HEK293T (cell line): ENCODE results near the gene TEX50.
"Not testable (repeated sequence)": the region's sequence is repeated elsewhere in the genome, so short reads cannot be mapped to it uniquely, and the experiment has no call there.

Experiments
- CTCF ChIA-PET: fragments of 350-600 bp; formaldehyde crosslinking; extraction: SDS; loops from one replicate; lab custom pipeline; 2021; ENCODE audit warnings: antibody characterized with exemption, inconsistent platforms; lab: Yijun Ruan, JAX
- POLR2A ChIA-PET: fragments of 350-600 bp; formaldehyde crosslinking; extraction: SDS; loops from one replicate; lab custom pipeline; 2020; ENCODE audit warnings: antibody characterized with exemption, inconsistent platforms; lab: Yijun Ruan, JAX
- DNase-seq: peaks from one replicate; pipeline ENCODE4 v3.0.0; 2012; ENCODE audit warnings: mixed read lengths; ENCODE audit errors: extremely low spot score
- ARNT ChIP-seq: fragments of 450-650 bp; IDR thresholded peaks from 2 replicates; pipeline ENCODE4 v1.6.1; 2017; ENCODE audit warnings: mild to moderate bottlenecking
- BHLHE40 ChIP-seq: fragments of 450-650 bp; IDR thresholded peaks from 2 replicates; pipeline ENCODE4 v1.6.1; 2016; ENCODE audit warnings: mild to moderate bottlenecking, moderate library complexity, borderline replicate concordance
- CTBP1 ChIP-seq: fragments of 450-650 bp; IDR thresholded peaks from 2 replicates; pipeline ENCODE4 v1.6.1; 2016; ENCODE audit warnings: borderline replicate concordance
- ELF4 ChIP-seq: fragments of 450-650 bp; IDR thresholded peaks from 2 replicates; pipeline ENCODE4 v1.6.1; 2017; ENCODE audit warnings: antibody characterized with exemption
- FOXA1 ChIP-seq: fragments of 450-650 bp; IDR thresholded peaks from 2 replicates; pipeline ENCODE4 v1.6.1; 2016; ENCODE audit warnings: mild to moderate bottlenecking
- FOXK2 ChIP-seq: fragments of 450-650 bp; IDR thresholded peaks from 2 replicates; pipeline ENCODE4 v1.6.1; 2016; ENCODE audit warnings: mild to moderate bottlenecking
- FOXM1 ChIP-seq: fragments of 450-650 bp; IDR thresholded peaks from 2 replicates; pipeline ENCODE4 v1.6.1; 2017; ENCODE audit warnings: mild to moderate bottlenecking, borderline replicate concordance
- HDGF ChIP-seq: fragments of 450-650 bp; IDR thresholded peaks from 2 replicates; pipeline ENCODE4 v1.6.1; 2017; ENCODE audit warnings: antibody characterized with exemption, borderline replicate concordance
- L3MBTL2 ChIP-seq: fragments of 450-650 bp; conservative IDR thresholded peaks from 2 replicates; pipeline ENCODE4 v1.6.1; 2016; ENCODE audit warnings: mild to moderate bottlenecking
- LEF1 ChIP-seq: fragments of 450-650 bp; IDR thresholded peaks from 2 replicates; pipeline ENCODE4 v1.6.1; 2017; ENCODE audit warnings: mild to moderate bottlenecking, borderline replicate concordance
- NFRKB ChIP-seq: fragments of 450-650 bp; IDR thresholded peaks from 2 replicates; pipeline ENCODE4 v1.6.1; 2016; ENCODE audit warnings: mild to moderate bottlenecking, moderate library complexity
- SP1 ChIP-seq: fragments of 450-650 bp; IDR thresholded peaks from 2 replicates; pipeline ENCODE4 v1.6.1; 2017
- SUZ12 ChIP-seq: fragments of 450-650 bp; IDR thresholded peaks from 2 replicates; pipeline ENCODE4 v1.6.1; 2016; ENCODE audit warnings: mild to moderate bottlenecking
- TARDBP ChIP-seq: fragments of 450-650 bp; IDR thresholded peaks from 2 replicates; pipeline ENCODE4 v1.6.1; 2016
- ZNF384 ChIP-seq: fragments of 450-650 bp; IDR thresholded peaks from 2 replicates; pipeline ENCODE4 v1.6.1; 2016
- TF ChIP-seq, protein P1 (sequence below): fragments of 450-650 bp; IDR thresholded peaks from 2 replicates; pipeline ENCODE4 v1.6.1; 2016

The TEX50 gene

DNA sequence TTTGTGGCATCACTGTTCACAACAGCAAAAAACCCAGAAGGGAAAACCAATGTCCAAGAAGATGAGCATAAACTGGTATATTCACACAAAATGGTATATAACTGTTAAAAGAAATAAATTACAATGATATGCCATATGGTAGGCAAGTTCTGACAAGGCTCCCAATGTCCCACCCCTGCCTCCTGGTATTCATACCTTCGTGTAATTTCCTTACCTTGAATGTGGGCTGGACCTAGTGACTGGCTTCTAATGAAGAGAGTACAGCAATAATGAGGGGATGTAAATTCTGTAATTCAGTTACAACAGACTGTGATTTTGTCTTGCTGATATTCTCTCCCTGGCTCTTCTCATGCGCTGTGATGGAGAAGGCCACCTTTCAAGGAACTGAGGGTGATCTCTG, 25.2 kb downstream of the TEX50 start:
- TF ChIP-seq FOXM1 = no peak
- TF ChIP-seq ELF4 = no peak
- no peak for TF ChIP-seq LEF1
- TF ChIP-seq CTBP1 = no peak
- TF ChIP-seq HDGF = no peak
- no peak for TF ChIP-seq SUZ12
- TF ChIP-seq L3MBTL2 = no peak
- no peak for TF ChIP-seq ARNT
- no peak for TF ChIP-seq FOXK2
- TF ChIP-seq, protein P1, sequence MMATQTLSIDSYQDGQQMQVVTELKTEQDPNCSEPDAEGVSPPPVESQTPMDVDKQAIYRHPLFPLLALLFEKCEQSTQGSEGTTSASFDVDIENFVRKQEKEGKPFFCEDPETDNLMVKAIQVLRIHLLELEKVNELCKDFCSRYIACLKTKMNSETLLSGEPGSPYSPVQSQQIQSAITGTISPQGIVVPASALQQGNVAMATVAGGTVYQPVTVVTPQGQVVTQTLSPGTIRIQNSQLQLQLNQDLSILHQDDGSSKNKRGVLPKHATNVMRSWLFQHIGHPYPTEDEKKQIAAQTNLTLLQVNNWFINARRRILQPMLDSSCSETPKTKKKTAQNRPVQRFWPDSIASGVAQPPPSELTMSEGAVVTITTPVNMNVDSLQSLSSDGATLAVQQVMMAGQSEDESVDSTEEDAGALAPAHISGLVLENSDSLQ = no peak
- TF ChIP-seq ZNF384 = no peak
- TF ChIP-seq FOXA1 = no peak
- TF ChIP-seq SP1 = no peak
- no peak for TF ChIP-seq BHLHE40
- no peak for TF ChIP-seq TARDBP
- no peak for TF ChIP-seq NFRKB
- no peak for DNase-seq
- ChIA-PET CTCF (no interaction called here), POLR2A (no interaction called here)

DNA sequence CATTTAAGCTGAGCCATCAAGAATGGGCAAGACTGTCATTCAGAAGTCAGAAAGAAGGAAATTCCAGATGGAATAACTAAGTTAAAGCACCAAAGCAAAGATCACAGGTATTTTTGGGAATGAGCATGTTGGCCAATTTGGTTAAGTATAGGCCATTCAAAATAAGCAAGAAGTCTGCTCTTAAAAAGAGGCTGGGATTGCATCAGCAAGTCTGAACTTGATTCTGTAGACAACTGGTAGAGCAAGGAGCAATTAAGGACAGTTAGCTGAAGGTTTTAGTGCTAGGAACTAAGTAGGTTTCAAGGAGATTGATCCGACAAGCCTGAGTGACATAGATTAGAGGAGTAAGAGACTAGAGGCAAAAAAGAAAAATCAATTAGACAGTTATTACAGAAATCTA, 26.1 kb downstream of the TEX50 start:
- DNase-seq = no peak
- CTCF ChIA-PET = no interaction called here
- no peak for TF ChIP-seq L3MBTL2
- TF ChIP-seq, protein P1 = no peak
- TF ChIP-seq BHLHE40 = no peak
- TF ChIP-seq FOXK2 = no peak
- no peak for TF ChIP-seq NFRKB
- TF ChIP-seq HDGF = no peak
- TF ChIP-seq FOXM1 = no peak
- TF ChIP-seq ZNF384 = no peak
- TF ChIP-seq ELF4 = no peak
- TF ChIP-seq TARDBP = no peak
- POLR2A ChIA-PET = no interaction called here

DNA sequence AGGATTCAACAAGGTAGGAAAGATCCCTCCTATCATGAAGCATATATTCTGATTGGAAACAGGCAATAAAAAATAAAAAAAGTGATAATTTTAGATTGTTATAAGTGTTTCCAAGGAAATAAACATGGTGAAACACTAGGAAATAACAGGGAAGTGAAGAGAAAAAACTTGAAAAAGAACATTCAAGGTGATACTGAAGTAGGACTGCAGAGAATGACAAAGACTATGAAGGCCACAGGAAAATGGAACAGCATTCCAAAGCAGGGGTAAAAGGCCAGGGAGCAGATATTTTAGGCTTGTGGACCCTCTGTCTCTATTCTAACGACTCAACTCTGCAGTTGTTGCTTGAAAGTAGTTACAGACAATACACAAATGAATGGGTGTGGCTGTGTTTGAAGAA, 26.6 kb downstream of the TEX50 start:
- TF ChIP-seq NFRKB (no peak), SUZ12 (no peak), FOXA1 (no peak), FOXM1 (no peak)
- POLR2A ChIA-PET = no interaction called here
- CTCF ChIA-PET = no interaction called here
- no peak for DNase-seq

DNA sequence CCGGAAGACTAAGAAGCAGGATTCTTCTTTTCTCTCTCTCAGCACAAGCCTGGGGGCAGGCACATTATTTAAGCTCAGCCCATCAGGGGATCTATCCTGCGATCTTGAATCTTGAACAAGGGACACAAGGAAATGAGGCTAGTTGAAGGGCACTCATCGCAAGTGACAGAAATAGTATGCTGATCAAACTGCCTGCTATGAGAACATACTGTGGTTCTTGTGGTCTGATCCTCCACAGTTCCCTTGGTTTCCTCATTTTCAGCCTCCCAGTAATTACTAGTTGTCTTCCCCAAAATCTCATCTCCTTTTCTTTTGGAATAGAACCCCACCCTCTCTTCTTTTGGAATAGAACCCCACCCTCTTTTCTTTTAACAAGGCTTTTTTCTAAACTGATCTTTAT, 28.0 kb downstream of the TEX50 start:
- TF ChIP-seq ELF4 (no peak), LEF1 (no peak), CTBP1 (no peak), NFRKB (no peak), BHLHE40 (no peak), HDGF (no peak), FOXA1 (no peak), FOXM1 (no peak)
- ChIA-PET POLR2A (no interaction called here), CTCF (no interaction called here)
- no peak for DNase-seq

DNA sequence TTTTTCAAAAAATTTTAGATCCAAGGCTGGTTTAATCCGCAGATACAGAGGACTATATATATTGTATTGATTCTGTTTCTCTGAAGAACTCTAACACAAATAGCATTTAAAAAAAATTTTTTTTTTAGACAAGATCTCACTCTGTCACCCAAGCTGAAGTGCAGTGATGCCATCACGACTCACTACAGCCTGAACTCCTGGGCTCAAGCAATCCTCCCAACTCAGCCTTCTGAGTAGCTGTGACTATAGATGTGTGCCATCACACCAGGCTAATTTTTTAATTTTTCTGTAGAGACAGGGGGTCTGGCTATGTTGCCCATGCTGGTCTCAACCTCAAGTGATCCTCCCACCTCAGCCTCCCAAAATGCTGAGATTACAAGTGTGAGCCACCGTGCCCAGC, 31.5 kb downstream of the TEX50 start:
- DNase-seq = no peak
- ChIA-PET POLR2A (no interaction called here), CTCF (no interaction called here)
- TF ChIP-seq FOXM1 = no peak
- TF ChIP-seq CTBP1 = no peak
- no peak for TF ChIP-seq ZNF384
- no peak for TF ChIP-seq HDGF
- TF ChIP-seq ELF4 = no peak
- TF ChIP-seq L3MBTL2 = no peak
- TF ChIP-seq FOXK2 = no peak
- TF ChIP-seq NFRKB = no peak
- TF ChIP-seq ARNT = no peak
- TF ChIP-seq SUZ12 = no peak
- no peak for TF ChIP-seq FOXA1
- no peak for TF ChIP-seq LEF1
- TF ChIP-seq TARDBP = no peak
- TF ChIP-seq, protein P1 = no peak
- no peak for TF ChIP-seq SP1
- TF ChIP-seq BHLHE40 = no peak

DNA sequence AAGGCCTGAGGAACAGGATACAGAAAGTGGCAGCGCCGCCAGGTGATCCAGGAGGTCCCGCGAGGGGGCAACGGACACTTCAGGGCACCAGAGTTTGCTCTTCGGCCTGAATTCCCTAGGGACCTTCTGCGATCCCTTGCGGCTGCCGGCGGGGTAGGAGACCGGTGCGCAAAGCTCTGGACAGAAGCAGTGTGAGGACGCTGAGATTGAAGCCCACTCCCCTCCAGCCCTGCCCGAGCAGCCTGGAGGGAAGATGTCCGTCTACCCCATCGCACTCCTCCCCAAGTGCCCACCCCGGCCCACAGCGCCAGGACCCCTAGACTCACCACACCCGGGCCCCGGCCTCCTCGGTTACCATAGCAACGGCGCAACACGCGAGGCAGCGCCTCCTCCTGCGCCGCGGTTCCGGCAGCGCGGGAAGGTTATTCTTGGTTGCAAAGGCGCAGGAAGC, 34.4 kb downstream of the TEX50 start, which contains the start of gene ANKRD45:
TSS of gene ANKRD45 (minus strand) at position 361 of the 451 bp plus-strand sequence. CDS start 10,433 bp downstream, outside the sequence.
- no peak for DNase-seq
- CTCF ChIA-PET = no interaction called here
- POLR2A ChIA-PET = no interaction called here
- TF ChIP-seq SP1 = no peak
- TF ChIP-seq, protein P1 = no peak
- TF ChIP-seq CTBP1 = no peak
- no peak for TF ChIP-seq FOXK2
- no peak for TF ChIP-seq BHLHE40
- no peak for TF ChIP-seq NFRKB
- no peak for TF ChIP-seq SUZ12

DNA sequence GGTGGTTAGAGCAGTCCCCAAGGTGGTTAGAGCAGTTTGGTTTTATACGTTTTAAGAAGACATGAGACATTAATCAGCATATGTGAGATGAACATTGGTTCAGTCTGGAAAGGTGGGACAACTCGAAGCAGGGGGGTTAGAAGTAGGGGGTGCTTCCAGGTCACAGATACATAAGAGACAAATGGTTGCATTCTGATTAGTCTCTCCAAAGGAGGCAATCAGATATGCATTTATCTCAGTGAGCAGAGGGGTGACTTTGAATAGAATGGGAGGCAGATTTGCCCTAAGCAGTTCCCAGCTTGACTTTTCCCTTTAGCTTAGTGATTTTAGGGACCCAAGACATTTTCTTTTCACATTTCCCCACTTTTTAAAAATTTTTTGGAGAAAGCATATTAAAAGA, 39.4 kb downstream of the TEX50 start:
- DNase-seq, POLR2A ChIA-PET: not testable (repeated sequence)
- CTCF ChIA-PET = interaction anchor here (0.7 kb wide), 1 partner anchor 9 kb away, joined by 5 read pairs; no protein-coding TSS in a partner anchor

DNA sequence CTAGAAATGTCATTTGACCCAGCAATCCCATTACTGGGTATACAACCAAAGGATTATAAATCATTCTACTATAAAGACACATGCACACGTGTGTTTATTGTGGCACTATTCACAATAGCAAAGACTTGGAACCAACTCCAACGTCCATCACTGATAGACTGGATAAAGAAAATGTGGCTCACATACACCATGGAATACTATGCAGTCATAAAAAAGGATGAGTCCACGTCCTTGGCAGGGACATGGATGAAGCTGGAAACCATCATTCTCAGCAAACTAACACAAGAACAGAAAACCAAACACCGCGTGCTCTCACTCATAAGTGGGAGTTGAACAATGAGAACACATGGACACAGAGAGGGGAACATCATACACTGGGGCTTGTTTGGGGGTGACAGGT, 45.0 kb downstream of the TEX50 start:
- POLR2A ChIA-PET, CTCF ChIA-PET, DNase-seq: not testable (repeated sequence)
